ENCODE results near the gene PBRM1.

DNA sequence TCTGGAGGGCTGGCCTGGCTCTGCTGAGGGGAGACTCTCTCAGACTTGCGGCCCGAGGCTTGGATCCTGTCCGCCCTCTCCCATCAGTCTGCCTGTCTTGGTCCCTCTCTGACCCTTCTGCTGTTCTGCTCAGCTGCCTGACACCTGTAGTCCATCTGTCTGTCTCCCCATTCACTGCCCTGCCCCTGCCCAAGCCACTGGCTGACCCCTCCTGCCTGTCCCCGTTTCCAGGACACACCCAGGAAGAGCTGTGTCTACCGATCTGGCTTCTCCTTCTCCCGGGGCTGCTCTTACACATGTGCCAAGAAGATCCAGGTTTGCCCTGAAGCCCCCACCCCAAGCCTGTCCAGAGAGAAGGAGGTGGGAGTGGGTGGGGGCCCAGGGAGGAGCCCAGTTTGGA is 170.5 kb downstream of the PBRM1 start:
- TF ChIP-seq, protein P1, sequence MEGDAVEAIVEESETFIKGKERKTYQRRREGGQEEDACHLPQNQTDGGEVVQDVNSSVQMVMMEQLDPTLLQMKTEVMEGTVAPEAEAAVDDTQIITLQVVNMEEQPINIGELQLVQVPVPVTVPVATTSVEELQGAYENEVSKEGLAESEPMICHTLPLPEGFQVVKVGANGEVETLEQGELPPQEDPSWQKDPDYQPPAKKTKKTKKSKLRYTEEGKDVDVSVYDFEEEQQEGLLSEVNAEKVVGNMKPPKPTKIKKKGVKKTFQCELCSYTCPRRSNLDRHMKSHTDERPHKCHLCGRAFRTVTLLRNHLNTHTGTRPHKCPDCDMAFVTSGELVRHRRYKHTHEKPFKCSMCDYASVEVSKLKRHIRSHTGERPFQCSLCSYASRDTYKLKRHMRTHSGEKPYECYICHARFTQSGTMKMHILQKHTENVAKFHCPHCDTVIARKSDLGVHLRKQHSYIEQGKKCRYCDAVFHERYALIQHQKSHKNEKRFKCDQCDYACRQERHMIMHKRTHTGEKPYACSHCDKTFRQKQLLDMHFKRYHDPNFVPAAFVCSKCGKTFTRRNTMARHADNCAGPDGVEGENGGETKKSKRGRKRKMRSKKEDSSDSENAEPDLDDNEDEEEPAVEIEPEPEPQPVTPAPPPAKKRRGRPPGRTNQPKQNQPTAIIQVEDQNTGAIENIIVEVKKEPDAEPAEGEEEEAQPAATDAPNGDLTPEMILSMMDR (IDR thresholded peaks at IDR 0.05) = no peak
- no peak for TF ChIP-seq POLR2A (IDR thresholded peaks at IDR 0.05)
